SK-N-SH (cell line): Measurements from ENCODE around the gene DPYSL4. TPM values are rescaled to one million over a fixed set of nuclear protein-coding genes. Genes with fewer than 3 reads are reported as not detected.
A peak's percentile ranks its signal among the peaks of the same experiment; 100 is the strongest.

Experiments
- CTCF ChIA-PET: fragments of 300-600, 350-600 bp; formaldehyde crosslinking; extraction: SDS; loops from one replicate; lab custom pipeline; 2021; lab: Yijun Ruan, JAX
- POLR2A ChIA-PET: fragments of 350-600 bp; sonication (Branson Sonifier 250); formaldehyde crosslinking; extraction: SDS; loops from one replicate; lab custom pipeline; 2020; ENCODE audit warnings: antibody characterized with exemption, inconsistent platforms; lab: Yijun Ruan, JAX
- DNase-seq: peaks from one replicate; pipeline ENCODE4 v3.0.0; 2012
- H2AFZ ChIP-seq: fragments of 200-600 bp; sonication (generic); 2 replicates; pipeline ENCODE4 v1.8.1; 2016; ENCODE audit warnings: antibody characterized with exemption, mild to moderate bottlenecking, low read depth
- H3F3A ChIP-seq: fragments of 200-600 bp; sonication (generic); replicated peaks from 2 replicates; pipeline ENCODE3; 2016; ENCODE audit warnings: antibody characterized with exemption, mild to moderate bottlenecking; ENCODE audit not compliant: insufficient read depth
- H3K27ac ChIP-seq, 2 experiments: fragments of 200-500 bp in 1 of 2; fragments of 200-600 bp in 1 of 2; sonication (Bioruptor generic) in 1 of 2; sonication (generic), shearing (Covaris generic) in 1 of 2; 2 replicates each; pipeline versions ENCODE4 v1.5.1 to v1.6.1; 2014 to 2016; ENCODE audit warnings: low read depth in 2 of 2, inconsistent platforms in 1 of 2, low read length in 1 of 2, mild to moderate bottlenecking in 1 of 2, mixed read lengths in 1 of 2
- H3K27me3 ChIP-seq: fragments of 200-600 bp; sonication (generic), shearing (Covaris generic); 2 replicates; pipeline ENCODE4 v1.6.1; 2016; ENCODE audit warnings: mixed run types; ENCODE audit not compliant: insufficient read depth
- H3K36me3 ChIP-seq, 2 experiments: fragments of 200-500 bp in 1 of 2; fragments of 200-600 bp in 1 of 2; sonication (Bioruptor generic) in 1 of 2; sonication (generic) in 1 of 2; replicated peaks in 1 of 2; 2 replicates each; pipeline versions ENCODE3 to v1.5.1; 2014 to 2016; ENCODE audit warnings: low read length in 1 of 2, mild to moderate bottlenecking in 1 of 2; ENCODE audit not compliant: insufficient read depth in 2 of 2, control insufficient read depth in 1 of 2
- H3K4me1 ChIP-seq, 2 experiments: fragments of 200-500 bp in 1 of 2; fragments of 200-600 bp in 1 of 2; sonication (Bioruptor generic) in 1 of 2; sonication (generic), shearing (Covaris generic) in 1 of 2; 2 replicates each; pipeline versions ENCODE4 v1.5.1 to v1.6.1; 2014 to 2016; ENCODE audit warnings: low read depth in 1 of 2, low read length in 1 of 2, mixed run types in 1 of 2; ENCODE audit not compliant: insufficient read depth in 2 of 2, control insufficient read depth in 1 of 2
- H3K4me2 ChIP-seq: fragments of 200-600 bp; sonication (generic), shearing (Covaris generic); 2 replicates; pipeline ENCODE4 v1.6.1; 2017; ENCODE audit warnings: mixed run types
- H3K4me3 ChIP-seq, 2 experiments: fragments of 200-500 bp in 1 of 2; fragments of 200-600 bp in 1 of 2; sonication (Bioruptor generic) in 1 of 2; sonication (generic), shearing (Covaris generic) in 1 of 2; 2 replicates each; pipeline versions ENCODE4 v1.5.1 to v1.8.1; 2014 to 2016; ENCODE audit warnings: low read depth in 2 of 2, inconsistent platforms in 1 of 2, low read length in 1 of 2, mild to moderate bottlenecking in 1 of 2, mixed read lengths in 1 of 2, moderate library complexity in 1 of 2
- H3K79me2 ChIP-seq: fragments of 200-600 bp; sonication (generic); 2 replicates; pipeline ENCODE4 v1.8.1; 2017; ENCODE audit warnings: mild to moderate bottlenecking; ENCODE audit not compliant: insufficient read depth
- H3K9ac ChIP-seq: fragments of 200-600 bp; sonication (generic); 2 replicates; pipeline ENCODE4 v1.6.1; 2017; ENCODE audit warnings: mixed run types
- H3K9me2 ChIP-seq: fragments of 200-600 bp; sonication (generic); 2 replicates; pipeline ENCODE4 v1.6.1; 2017; ENCODE audit warnings: mixed run types
- H3K9me3 ChIP-seq: fragments of 200-600 bp; sonication (generic); 2 replicates; pipeline ENCODE4 v1.6.1; 2017; ENCODE audit warnings: mixed run types, mild to moderate bottlenecking, moderate library complexity
- H4K20me1 ChIP-seq: fragments of 200-600 bp; sonication (generic); 2 replicates; pipeline ENCODE4 v1.6.1; 2017; ENCODE audit warnings: mild to moderate bottlenecking, mixed run types; ENCODE audit not compliant: insufficient read depth
- FOXM1 ChIP-seq: IDR thresholded peaks from 2 replicates; pipeline ENCODE4 v1.4.0; 2012; ENCODE audit warnings: low read depth, mild to moderate bottlenecking
- MXI1 ChIP-seq: IDR thresholded peaks from 2 replicates; pipeline ENCODE4 v1.6.1; 2012; ENCODE audit warnings: mild to moderate bottlenecking, low read depth, low read length, improper control_type of control experiment
- NRF1 ChIP-seq: IDR thresholded peaks from 2 replicates; pipeline ENCODE4 v1.6.1; 2012; ENCODE audit warnings: low read depth, mild to moderate bottlenecking, low read length
- RCOR1 ChIP-seq: fragments of 150-350 bp; IDR thresholded peaks from 2 replicates; pipeline ENCODE4 v1.6.1; 2017; ENCODE audit warnings: antibody characterized with exemption, low read length
- TCF12 ChIP-seq: IDR thresholded peaks from 2 replicates; pipeline ENCODE4 v1.4.0; 2012
- WGBS: methylation state at CpG from one replicate; pipeline ENCODE4 v1.1.6; 2017; ENCODE audit warnings: low lambda C conversion rate; 5-methylcytosine and 5-hydroxymethylcytosine counted together
- polyA plus RNA-seq, 3 experiments: library from polyadenylated mRNA; depleted of rRNA; stranded (reverse); fragments of >200 nt; gene quantifications; 2 replicates each; pipeline ENCODE4 v1.2.3, GENCODE V29; 2012
- TF ChIP-seq, protein P1 (sequence below): IDR thresholded peaks from 2 replicates; pipeline ENCODE4; 2012
- TF ChIP-seq, protein P2 (sequence below): fragments of 150-350 bp; IDR thresholded peaks from 2 replicates; pipeline ENCODE4 v1.6.1; 2016; ENCODE audit warnings: mild to moderate bottlenecking, low read depth, low read length
- TF ChIP-seq, protein P3 (sequence below): fragments of 150-350 bp; IDR thresholded peaks from 2 replicates; pipeline ENCODE4 v1.6.1; 2017; ENCODE audit warnings: antibody characterized with exemption, low read length, low read depth, borderline replicate concordance

DPYSL4 gene
- polyA plus RNA-seq, 1 of the 3 experiments (the other 2 are of a cell fraction), result 21.8 TPM

DNA sequence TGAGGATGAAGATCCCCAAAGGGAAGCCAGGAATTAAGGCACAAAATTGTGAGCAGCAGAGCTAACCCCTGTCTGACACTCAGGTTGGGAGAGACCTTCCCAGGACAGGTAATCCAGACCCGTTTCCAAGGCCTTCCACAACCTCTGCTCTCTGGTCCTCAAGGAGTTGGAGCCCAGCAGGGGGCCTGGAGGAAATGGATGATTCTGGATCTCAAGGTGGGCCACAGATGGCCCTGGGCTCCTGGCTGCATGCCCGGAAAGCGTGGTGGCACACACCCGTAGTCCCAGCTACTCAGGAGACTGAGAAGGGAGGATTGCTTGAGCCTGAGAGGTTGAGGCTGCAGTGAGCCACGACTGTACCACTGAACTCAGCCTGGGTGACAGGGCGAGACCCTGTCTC is 42.3 kb downstream of the DPYSL4 start:
- Histone ChIP-seq H3K36me3 (no peaks in the 10 kb centered on the region), H2AFZ (no peak overlapping the region), H3K4me2 (no peak overlapping the region), H3K9ac (no peak overlapping the region), H3K27me3 (no peaks in the 10 kb centered on the region), H3K4me1 (peaks cover 0 to 28% of the 10 kb centered on the region in 2 experiments; a peak in 1 of 4 replicates), H4K20me1 (no peaks in the 10 kb centered on the region), H3K79me2 (no peaks in the 10 kb centered on the region), H3K4me3 (no peak overlapping the region), H3K9me2 (no peaks in the 10 kb centered on the region), H3K27ac (no peak overlapping the region; a peak in 1 of 4 replicates), H3F3A (no peaks in the 10 kb centered on the region), H3K9me3 (no peaks in the 10 kb centered on the region)
- 58% methylated on average over 3 of the region's 6 CpGs for WGBS
- no peak for DNase-seq
- TF ChIP-seq, protein P1, sequence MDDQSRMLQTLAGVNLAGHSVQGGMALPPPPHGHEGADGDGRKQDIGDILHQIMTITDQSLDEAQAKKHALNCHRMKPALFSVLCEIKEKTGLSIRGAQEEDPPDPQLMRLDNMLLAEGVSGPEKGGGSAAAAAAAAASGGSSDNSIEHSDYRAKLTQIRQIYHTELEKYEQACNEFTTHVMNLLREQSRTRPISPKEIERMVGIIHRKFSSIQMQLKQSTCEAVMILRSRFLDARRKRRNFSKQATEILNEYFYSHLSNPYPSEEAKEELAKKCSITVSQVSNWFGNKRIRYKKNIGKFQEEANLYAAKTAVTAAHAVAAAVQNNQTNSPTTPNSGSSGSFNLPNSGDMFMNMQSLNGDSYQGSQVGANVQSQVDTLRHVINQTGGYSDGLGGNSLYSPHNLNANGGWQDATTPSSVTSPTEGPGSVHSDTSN, result no peak
- TF ChIP-seq MXI1 (no peak), RCOR1 (no peak), FOXM1 (no peak), TCF12 (no peak)
- TF ChIP-seq, protein P2, sequence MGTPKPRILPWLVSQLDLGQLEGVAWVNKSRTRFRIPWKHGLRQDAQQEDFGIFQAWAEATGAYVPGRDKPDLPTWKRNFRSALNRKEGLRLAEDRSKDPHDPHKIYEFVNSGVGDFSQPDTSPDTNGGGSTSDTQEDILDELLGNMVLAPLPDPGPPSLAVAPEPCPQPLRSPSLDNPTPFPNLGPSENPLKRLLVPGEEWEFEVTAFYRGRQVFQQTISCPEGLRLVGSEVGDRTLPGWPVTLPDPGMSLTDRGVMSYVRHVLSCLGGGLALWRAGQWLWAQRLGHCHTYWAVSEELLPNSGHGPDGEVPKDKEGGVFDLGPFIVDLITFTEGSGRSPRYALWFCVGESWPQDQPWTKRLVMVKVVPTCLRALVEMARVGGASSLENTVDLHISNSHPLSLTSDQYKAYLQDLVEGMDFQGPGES, result no peak
- TF ChIP-seq, protein P3, sequence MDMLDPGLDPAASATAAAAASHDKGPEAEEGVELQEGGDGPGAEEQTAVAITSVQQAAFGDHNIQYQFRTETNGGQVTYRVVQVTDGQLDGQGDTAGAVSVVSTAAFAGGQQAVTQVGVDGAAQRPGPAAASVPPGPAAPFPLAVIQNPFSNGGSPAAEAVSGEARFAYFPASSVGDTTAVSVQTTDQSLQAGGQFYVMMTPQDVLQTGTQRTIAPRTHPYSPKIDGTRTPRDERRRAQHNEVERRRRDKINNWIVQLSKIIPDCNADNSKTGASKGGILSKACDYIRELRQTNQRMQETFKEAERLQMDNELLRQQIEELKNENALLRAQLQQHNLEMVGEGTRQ, result no peak
- ChIA-PET CTCF (interaction anchor here (1.8 kb wide), 1 partner anchor 124 kb away, joined by 5 read pairs; no protein-coding TSS in a partner anchor), POLR2A (no interaction called here)

DNA sequence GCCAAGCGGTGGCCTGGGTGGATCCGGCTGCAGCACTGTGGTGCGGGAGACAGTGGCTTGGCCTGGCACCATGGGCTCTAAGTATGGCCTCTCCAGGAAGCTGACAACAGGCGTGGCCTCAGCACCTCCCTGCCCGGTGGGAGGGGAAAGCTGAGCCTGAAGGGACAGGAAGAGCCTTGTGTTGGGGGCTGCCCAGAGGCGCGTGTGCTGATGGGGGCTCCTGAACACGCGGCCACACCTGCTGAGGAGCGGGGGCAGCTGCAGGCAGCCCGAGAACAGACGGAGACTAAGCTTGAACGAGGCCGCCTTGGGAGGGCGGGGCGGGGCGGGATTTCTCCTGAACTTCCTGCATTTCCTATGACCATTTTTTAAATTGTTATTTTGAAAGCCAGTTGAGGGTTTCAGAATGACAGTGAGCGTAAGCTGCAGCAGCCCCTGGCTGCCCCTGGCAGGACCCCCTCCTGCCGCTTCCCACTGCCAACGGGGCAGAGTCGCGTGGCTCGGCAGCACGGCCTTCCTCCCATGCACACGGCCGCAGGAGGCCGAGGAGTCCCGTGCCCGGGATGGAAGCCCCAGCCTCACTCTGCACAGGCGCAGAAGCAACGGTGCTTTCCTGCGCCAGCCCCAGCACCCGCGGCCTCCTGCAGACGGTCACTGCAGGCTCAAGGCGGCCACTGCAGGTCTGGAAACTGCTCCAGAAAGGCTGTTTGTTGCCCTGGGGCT is 43.2 kb downstream of the DPYSL4 start:
- peak; percentile 57 for DNase-seq
- Histone ChIP-seq H3K4me2 (no peak overlapping the region), H3K9ac (no peak overlapping the region), H3K9me2 (no peaks in the 10 kb centered on the region), H3K36me3 (no peaks in the 10 kb centered on the region), H3K27ac (peak overlapping the region in 1 of 2 experiments; percentile 58; a peak in 1 of 4 replicates), H3K4me1 (peaks cover 0 to 28% of the 10 kb centered on the region in 2 experiments; a peak in 1 of 4 replicates), H3K27me3 (no peaks in the 10 kb centered on the region), H3K79me2 (no peaks in the 10 kb centered on the region), H3F3A (no peaks in the 10 kb centered on the region), H4K20me1 (no peaks in the 10 kb centered on the region), H3K9me3 (no peaks in the 10 kb centered on the region), H2AFZ (no peak overlapping the region), H3K4me3 (no peak overlapping the region)
- WGBS, result 91% methylated on average over 17 of the region's 36 CpGs
- ChIA-PET POLR2A (no interaction called here), CTCF (interaction anchor here (1.8 kb wide), 1 partner anchor 123 kb away, joined by 5 read pairs; no protein-coding TSS in a partner anchor)
- TF ChIP-seq MXI1 (no peak), NRF1 (no peak)
